ENCODE results near the gene PCGF1.
A peak's percentile ranks its signal among the peaks of the same experiment; 100 is the strongest.

Gene PCGF1

GRCh38 chr2:74511104-74511989 lies 3.9 kb upstream of the PCGF1 start:
- peaks cover 4% of the 10 kb centered on the region; the same call in 1 of the 2 replicates for H3K27me3 ChIP-seq (ENCODE audit: insufficient read depth, low read length)

GRCh38 chr2:74510272-74510671 lies 2.8 kb upstream of the PCGF1 start:
- H3K9me3 ChIP-seq (ENCODE audit: low read length), result no peaks in the 10 kb centered on the region
- H3K79me2 ChIP-seq (ENCODE audit: insufficient read depth, low read length), result no peaks in the 10 kb centered on the region
- H4K20me1 ChIP-seq (ENCODE audit: insufficient read depth, low read length), result no peaks in the 10 kb centered on the region
- H3K36me3 ChIP-seq (ENCODE audit: insufficient read depth, low read length), result peaks cover 9% of the 10 kb centered on the region
- peaks cover 4% of the 10 kb centered on the region; the same call in 1 of the 2 replicates for H3K27me3 ChIP-seq (ENCODE audit: insufficient read depth, low read length)
- H3K27ac ChIP-seq (ENCODE audit: low read depth, low read length, poor library complexity, severe bottlenecking), result no peak overlapping the region
- H3K4me2 ChIP-seq (ENCODE audit: low read length), result no peak overlapping the region
- TF ChIP-seq CTCF (IDR thresholded peaks at IDR 0.05; ENCODE audit: low read length) (no peak), EZH2 (IDR thresholded peaks at IDR 0.05; ENCODE audit: borderline replicate concordance, low read length) (no peak)
- peaks cover 23% of the 10 kb centered on the region for H3K4me1 ChIP-seq (ENCODE audit: insufficient read depth, low read length, severe bottlenecking)
- no peak overlapping the region for H2AFZ ChIP-seq (ENCODE audit: low read length)
- H3F3A ChIP-seq (ENCODE audit: insufficient read depth, low read length), result no peaks in the 10 kb centered on the region
- H3K9ac ChIP-seq (ENCODE audit: low read length), result no peak overlapping the region
- H3K4me3 ChIP-seq (ENCODE audit: low read depth, low read length, poor library complexity, severe bottlenecking), result no peak overlapping the region
- no peaks in the 10 kb centered on the region for H3K9me2 ChIP-seq (ENCODE audit: low read depth, low read length)

More at GRCh38 chr2:74511104-74511989, 3.9 kb upstream of the PCGF1 start:
- no peaks in the 10 kb centered on the region for H3K9me2 ChIP-seq (ENCODE audit: low read depth, low read length)
- no peaks in the 10 kb centered on the region for H3K36me3 ChIP-seq (ENCODE audit: insufficient read depth, low read length)
- no peak for TF ChIP-seq CTCF (IDR thresholded peaks at IDR 0.05; ENCODE audit: low read length)
- no peak for TF ChIP-seq EZH2 (IDR thresholded peaks at IDR 0.05; ENCODE audit: borderline replicate concordance, low read length)
- peaks cover 22% of the 10 kb centered on the region for H3K4me1 ChIP-seq (ENCODE audit: insufficient read depth, low read length, severe bottlenecking)
- H3K4me2 ChIP-seq (ENCODE audit: low read length), result no peak overlapping the region
- no peak overlapping the region for H3K4me3 ChIP-seq (ENCODE audit: low read depth, low read length, poor library complexity, severe bottlenecking)
- H4K20me1 ChIP-seq (ENCODE audit: insufficient read depth, low read length), result no peaks in the 10 kb centered on the region
- H3F3A ChIP-seq (ENCODE audit: insufficient read depth, low read length), result no peaks in the 10 kb centered on the region
- H2AFZ ChIP-seq (ENCODE audit: low read length), result no peak overlapping the region
- no peak overlapping the region for H3K9ac ChIP-seq (ENCODE audit: low read length)
- no peak overlapping the region for H3K27ac ChIP-seq (ENCODE audit: low read depth, low read length, poor library complexity, severe bottlenecking)
- no peaks in the 10 kb centered on the region for H3K9me3 ChIP-seq (ENCODE audit: low read length)
- H3K79me2 ChIP-seq (ENCODE audit: insufficient read depth, low read length), result no peaks in the 10 kb centered on the region

GRCh38 chr2:74507926-74508520 lies 528 bp upstream of the PCGF1 start:
- peaks cover 3% of the 10 kb centered on the region; the same call in 1 of the 2 replicates for H3K27me3 ChIP-seq (ENCODE audit: insufficient read depth, low read length)
- H4K20me1 ChIP-seq (ENCODE audit: insufficient read depth, low read length), result no peaks in the 10 kb centered on the region
- H3F3A ChIP-seq (ENCODE audit: insufficient read depth, low read length), result no peaks in the 10 kb centered on the region
- no peaks in the 10 kb centered on the region for H3K9me2 ChIP-seq (ENCODE audit: low read depth, low read length)
- H3K4me1 ChIP-seq (ENCODE audit: insufficient read depth, low read length, severe bottlenecking), result peaks cover 30% of the 10 kb centered on the region
- peak overlapping the region; percentile 90 for H3K9ac ChIP-seq (ENCODE audit: low read length)
- peak overlapping the region; percentile 39; the same call in 1 of the 2 replicates for H2AFZ ChIP-seq (ENCODE audit: low read length)
- peak overlapping the region; percentile 86 for H3K4me3 ChIP-seq (ENCODE audit: low read depth, low read length, poor library complexity, severe bottlenecking)
- peak overlapping the region; percentile 95 for H3K4me2 ChIP-seq (ENCODE audit: low read length)
- no peaks in the 10 kb centered on the region for H3K79me2 ChIP-seq (ENCODE audit: insufficient read depth, low read length)
- no peaks in the 10 kb centered on the region for H3K9me3 ChIP-seq (ENCODE audit: low read length)
- TF ChIP-seq EZH2 (IDR thresholded peaks at IDR 0.05; ENCODE audit: borderline replicate concordance, low read length), result no peak
- TF ChIP-seq CTCF (IDR thresholded peaks at IDR 0.05; ENCODE audit: low read length), result no peak
- peak overlapping the region; percentile 95 for H3K27ac ChIP-seq (ENCODE audit: low read depth, low read length, poor library complexity, severe bottlenecking)
- H3K36me3 ChIP-seq (ENCODE audit: insufficient read depth, low read length), result peaks cover 17% of the 10 kb centered on the region
